Hepatocyte (in vitro differentiated cells): ENCODE results near the gene UBE2G1. TPM values are rescaled to one million over a fixed set of nuclear protein-coding genes. Genes with fewer than 3 reads are reported as not detected.
A peak's percentile ranks its signal among the peaks of the same experiment; 100 is the strongest.
"Not testable (repeated sequence)": the region's sequence is repeated elsewhere in the genome, so short reads cannot be mapped to it uniquely, and the experiment has no call there.

Experiments
- DNase-seq: peaks from one replicate; pipeline ENCODE4 v3.0.0-alpha.2; 2016; ENCODE audit warnings: low spot score
- H2AFZ ChIP-seq: fragments of 200-600 bp; sonication (generic); 2 replicates; pipeline ENCODE4 v1.6.0; 2016; ENCODE audit warnings: antibody characterized with exemption, mild to moderate bottlenecking
- H3K27ac ChIP-seq: fragments of 200-600 bp; sonication (generic); 2 replicates; pipeline ENCODE4 v1.5.1; 2016; ENCODE audit warnings: mild to moderate bottlenecking
- H3K27me3 ChIP-seq: fragments of 200-600 bp; sonication (generic); 2 replicates; pipeline ENCODE4 v1.6.1; 2016
- H3K36me3 ChIP-seq: fragments of 200-600 bp; sonication (generic); replicated peaks from 2 replicates; pipeline ENCODE4 v1.5.1; 2016; ENCODE audit warnings: low read depth; ENCODE audit not compliant: insufficient read depth
- H3K4me1 ChIP-seq: fragments of 200-600 bp; sonication (generic); 2 replicates; pipeline ENCODE4 v1.5.1; 2016; ENCODE audit warnings: mild to moderate bottlenecking, moderate library complexity; ENCODE audit not compliant: insufficient read depth
- H3K4me2 ChIP-seq: fragments of 200-600 bp; sonication (generic); 2 replicates; pipeline ENCODE4 v1.6.0; 2016
- H3K4me3 ChIP-seq: fragments of 200-600 bp; sonication (generic); 2 replicates; pipeline ENCODE4 v1.5.1; 2016; ENCODE audit warnings: mild to moderate bottlenecking
- H3K79me2 ChIP-seq: fragments of 200-600 bp; sonication (generic); 2 replicates; pipeline ENCODE4 v1.6.0; 2017; ENCODE audit warnings: mild to moderate bottlenecking
- H3K9me2 ChIP-seq: fragments of 200-600 bp; sonication (generic); replicated peaks from 2 replicates; pipeline ENCODE4 v1.6.0; 2017; ENCODE audit warnings: mild to moderate bottlenecking; ENCODE audit not compliant: insufficient read depth
- H3K9me3 ChIP-seq: fragments of 200-600 bp; sonication (generic); 2 replicates; pipeline ENCODE4 v1.5.1; 2016; ENCODE audit warnings: low read depth, mild to moderate bottlenecking
- H4K20me1 ChIP-seq: fragments of 200-600 bp; sonication (generic); 2 replicates; pipeline ENCODE4 v1.6.0; 2016; ENCODE audit warnings: mild to moderate bottlenecking; ENCODE audit not compliant: insufficient read depth, poor library complexity, severe bottlenecking
- CTCF ChIP-seq: fragments of 200-600 bp; sonication (generic); IDR thresholded peaks from 2 replicates; pipeline ENCODE4 v1.5.1; 2016; ENCODE audit warnings: antibody characterized with exemption, mild to moderate bottlenecking; ENCODE audit not compliant: poor library complexity
- EZH2 ChIP-seq: fragments of 200-600 bp; sonication (generic); IDR thresholded peaks from 2 replicates; pipeline ENCODE4 v1.6.1; 2016; ENCODE audit warnings: antibody characterized with exemption, mild to moderate bottlenecking, borderline replicate concordance
- EZH2phosphoT487 ChIP-seq: fragments of 200-600 bp; sonication (generic); IDR thresholded peaks from one replicate; pipeline ENCODE4 v1.6.1; 2018; ENCODE audit warnings: antibody characterized with exemption, mild to moderate bottlenecking, low read depth, moderate library complexity; ENCODE audit not compliant: unreplicated experiment, severe bottlenecking
- WGBS: methylation state at CpG from one replicate; pipeline ENCODE4 v1.1.6; 2016; ENCODE audit warnings: low lambda C conversion rate; ENCODE audit errors: missing lambda C conversion rate; 5-methylcytosine and 5-hydroxymethylcytosine counted together
- polyA plus RNA-seq: library from polyadenylated mRNA; unstranded; fragments of >200 nt; fragmentation: Nextera tagmentation; extraction: Ambion mirVana; gene quantifications from 2 replicates; pipeline ENCODE4 v1.2.1, GENCODE V29; 2016
- total RNA-seq: library from RNA; depleted of rRNA; stranded (reverse); fragments of >200 nt; gene quantifications from 2 replicates; pipeline ENCODE4 v1.2.3, GENCODE V29; 2014

Gene UBE2G1
- total and polyA plus RNA-seq, 2 experiments from 2014 or later: 65.1 to 78.8 TPM

- no peaks in the 10 kb centered on the region for H3K27me3 ChIP-seq
- TF ChIP-seq EZH2: no peak
- TF ChIP-seq EZH2phosphoT487: no peak
- TF ChIP-seq CTCF: no peak
- H3K9me2 ChIP-seq: no peaks in the 10 kb centered on the region
- H2AFZ ChIP-seq: no peak overlapping the region
- H3K27ac ChIP-seq: no peak overlapping the region
- DNase-seq: no peak
- no peaks in the 10 kb centered on the region for H3K36me3 ChIP-seq
- H3K4me1 ChIP-seq: peaks cover 3% of the 10 kb centered on the region
- no peak overlapping the region for H3K4me3 ChIP-seq
- H3K4me2 ChIP-seq: no peak overlapping the region
- 95% methylated on average over 16 of the region's 16 CpGs for WGBS
- peaks cover 4% of the 10 kb centered on the region for H4K20me1 ChIP-seq
- peaks cover 13% of the 10 kb centered on the region for H3K79me2 ChIP-seq
- H3K9me3 ChIP-seq: no peaks in the 10 kb centered on the region
Measured at GRCh38 chr17:4369557-4370230, 3.2 kb upstream of the UBE2G1 start.

DNA sequence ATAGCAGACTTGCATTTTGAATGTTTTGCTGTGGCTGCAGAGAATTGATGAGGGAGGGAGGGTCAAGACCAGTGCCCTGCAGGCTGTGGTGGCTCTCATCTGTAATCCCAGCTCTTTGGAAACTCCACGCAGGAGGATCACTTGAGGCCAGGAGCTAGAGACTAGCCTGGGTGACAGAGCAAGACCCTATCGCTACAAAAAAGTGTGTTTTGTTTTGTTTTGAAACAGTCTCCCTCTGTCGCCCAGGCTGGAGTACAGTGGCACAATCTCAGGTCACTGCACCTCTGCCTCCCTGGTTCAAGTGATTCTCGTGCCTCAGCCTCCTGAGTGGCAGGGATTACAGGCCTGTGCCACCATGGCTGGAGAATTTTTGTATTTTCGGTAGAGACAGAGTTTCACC, 1.9 kb upstream of the UBE2G1 start:
- 86% methylated on average over 5 of the region's 5 CpGs for WGBS
- no peak overlapping the region for H2AFZ ChIP-seq

DNA sequence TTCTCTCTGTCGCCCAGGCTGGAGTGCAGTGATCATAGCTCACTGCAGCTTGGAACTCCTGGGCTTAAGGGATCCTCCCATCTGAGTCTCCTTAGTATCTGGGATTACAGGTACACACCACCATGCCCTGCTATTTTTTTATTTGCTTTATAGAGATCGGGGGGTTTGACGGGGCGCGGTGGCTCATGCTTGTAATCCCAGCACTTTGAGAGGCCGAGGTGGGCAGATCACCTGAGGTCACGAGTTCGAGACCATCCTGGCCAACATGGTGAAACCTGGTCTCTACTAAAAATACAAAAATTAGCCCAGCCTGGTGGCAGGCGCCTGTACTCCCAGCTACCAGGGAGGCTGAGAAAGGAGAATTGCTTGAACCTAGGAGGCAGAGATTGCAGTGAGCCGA, 702 bp upstream of the UBE2G1 start:
- Histone ChIP-seq H3K79me2 (peaks cover 38% of the 10 kb centered on the region), H2AFZ (peak overlapping the region; percentile 77), H3K4me2 (peak overlapping the region; percentile 54), H4K20me1 (peaks cover 27% of the 10 kb centered on the region), H3K27ac (peak overlapping the region; percentile 38)
- WGBS: 96% methylated on average over 10 of the region's 10 CpGs
- H3K4me1 ChIP-seq, H3K9me3 ChIP-seq, DNase-seq, H3K36me3 ChIP-seq, H3K9me2 ChIP-seq, H3K4me3 ChIP-seq, H3K27me3 ChIP-seq: not testable (repeated sequence)

More for the DNA sequence above, 1.9 kb upstream of the UBE2G1 start:
- Histone ChIP-seq H3K4me3 (no peak overlapping the region), H3K27me3 (no peaks in the 10 kb centered on the region), H4K20me1 (peaks cover 16% of the 10 kb centered on the region), H3K4me1 (peaks cover 7% of the 10 kb centered on the region), H3K9me2 (no peaks in the 10 kb centered on the region), H3K36me3 (no peaks in the 10 kb centered on the region), H3K9me3 (no peaks in the 10 kb centered on the region), H3K79me2 (peaks cover 27% of the 10 kb centered on the region), H3K27ac (no peak overlapping the region), H3K4me2 (no peak overlapping the region)
- no peak for TF ChIP-seq CTCF
- no peak for TF ChIP-seq EZH2phosphoT487
- TF ChIP-seq EZH2: no peak
- DNase-seq: no peak

DNA sequence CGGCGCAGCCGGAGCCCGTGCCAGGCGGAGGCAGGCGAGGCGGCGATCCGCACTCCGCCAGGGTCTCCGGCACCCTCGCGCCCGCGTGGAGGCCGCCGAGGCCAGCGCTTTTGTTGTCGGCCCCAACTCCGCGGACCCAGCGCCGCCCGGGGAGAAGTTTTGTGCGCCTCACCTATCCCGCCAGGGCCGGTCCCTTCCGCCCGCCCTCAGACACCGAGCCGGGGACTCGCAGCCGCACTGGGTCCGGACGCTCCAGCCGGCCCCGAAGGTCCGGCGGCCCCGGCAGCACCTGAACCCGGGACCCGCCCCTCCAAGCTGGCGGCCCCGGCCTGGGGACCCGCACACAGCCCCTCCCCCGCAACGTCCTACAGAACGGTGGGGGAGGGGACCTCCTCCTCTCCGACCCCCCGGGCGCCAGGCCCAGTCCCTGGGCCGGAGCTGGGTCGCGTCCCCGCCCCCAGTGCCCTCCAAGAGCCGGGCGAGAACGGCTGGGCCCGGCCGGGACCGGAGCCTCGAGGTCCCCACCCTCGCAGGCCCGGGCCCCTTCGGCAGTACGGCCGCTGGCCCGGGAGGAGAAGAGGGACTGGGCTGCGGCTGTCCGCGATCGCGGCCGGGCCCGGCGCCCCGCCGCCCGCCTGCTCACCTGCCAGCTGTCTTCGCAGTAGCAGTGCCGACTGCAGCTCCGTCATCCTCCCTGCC, 698 bp downstream of the UBE2G1 start:
- peak; percentile 77 for DNase-seq
- H3K9me2 ChIP-seq: no peaks in the 10 kb centered on the region
- H3K9me3 ChIP-seq: no peaks in the 10 kb centered on the region
- H4K20me1 ChIP-seq: peaks cover 41% of the 10 kb centered on the region
- H3K4me1 ChIP-seq: peaks cover 7% of the 10 kb centered on the region
- peak overlapping the region; percentile 98 for H3K27ac ChIP-seq
- no peaks in the 10 kb centered on the region for H3K36me3 ChIP-seq
- H3K27me3 ChIP-seq: no peaks in the 10 kb centered on the region
- WGBS: under 1% methylated on average over 50 of the region's 82 CpGs
- H3K4me3 ChIP-seq: peak overlapping the region; percentile 92
- peaks cover 52% of the 10 kb centered on the region for H3K79me2 ChIP-seq
- TF ChIP-seq CTCF: no peak
- no peak for TF ChIP-seq EZH2
- TF ChIP-seq EZH2phosphoT487: no peak
- peak overlapping the region; percentile 92 for H3K4me2 ChIP-seq
- peak overlapping the region; percentile 67 for H2AFZ ChIP-seq
